CD4-positive, alpha-beta T cell (primary cell): Measurements from ENCODE around the gene FRYL. TPM values are rescaled to one million over a fixed set of nuclear protein-coding genes. Genes with fewer than 3 reads are reported as not detected.
"Not testable (repeated sequence)": the region's sequence is repeated elsewhere in the genome, so short reads cannot be mapped to it uniquely, and the experiment has no call there.

ENCODE experiments used
- ATAC-seq: fragments of 200-7000 bp; cut with Tn5 transposase; one replicate; pipeline ENCODE4 v1.10.0; 2022; ENCODE audit warnings: mild to moderate bottlenecking; ENCODE audit not compliant: poor library complexity
- CTCF ChIA-PET: fragments of 350-600 bp; sonication (Branson Sonifier 250); formaldehyde crosslinking; loops from one replicate; lab custom pipeline; 2021; ENCODE audit warnings: antibody characterized with exemption, inconsistent platforms; lab: Charles Lee
- POLR2A ChIA-PET: fragments of 350-600 bp; sonication (Branson Sonifier 250); formaldehyde crosslinking; loops from one replicate; lab custom pipeline; 2021; ENCODE audit warnings: antibody characterized with exemption, inconsistent platforms; lab: Charles Lee
- DNase-seq, 14 experiments: peaks; one replicate each; pipeline ENCODE4 v3.0.0-alpha.2; 2013 to 2020; ENCODE audit warnings: mixed read lengths in 2 of 14
- H3K27ac ChIP-seq, 2 donors: one replicate each; pipeline versions ENCODE4 v1.5.1 to v1.7.0; 2013; ENCODE audit warnings: low read length in 2 of 2, low read depth in 1 of 2, mild to moderate bottlenecking in 1 of 2
- H3K27me3 ChIP-seq, 2 experiments: 1 replicate in 1 of 2; 2 replicates in 1 of 2; pipeline versions ENCODE4 v1.6.1 to v1.7.0; 2013; ENCODE audit warnings: low read length in 2 of 2, control low read depth in 1 of 2, mild to moderate bottlenecking in 1 of 2, moderate library complexity in 1 of 2; ENCODE audit not compliant: insufficient read depth in 2 of 2, control insufficient read depth in 1 of 2
- H3K36me3 ChIP-seq: one replicate; pipeline ENCODE4 v1.6.1; 2013; ENCODE audit warnings: low read length, control low read depth; ENCODE audit not compliant: insufficient read depth
- H3K4me1 ChIP-seq: one replicate; pipeline ENCODE4 v1.6.1; 2013; ENCODE audit warnings: low read length, control low read depth; ENCODE audit not compliant: insufficient read depth
- H3K4me3 ChIP-seq: one replicate; pipeline ENCODE4 v1.5.1; 2013; ENCODE audit warnings: mild to moderate bottlenecking, low read length, moderate library complexity
- H3K9me3 ChIP-seq, 2 experiments: 1 replicate in 1 of 2; 2 replicates in 1 of 2; pipeline versions ENCODE4 v1.6.1 to v1.7.0; 2013; ENCODE audit warnings: low read length in 2 of 2, mild to moderate bottlenecking in 2 of 2, control low read depth in 1 of 2, moderate library complexity in 1 of 2; ENCODE audit not compliant: control insufficient read depth in 1 of 2, insufficient read depth in 1 of 2
- H3K27ac Mint-ChIP-seq: one replicate; pipeline ENCODE4 v1.8.0; 2020; ENCODE audit warnings: mixed read lengths
- H3K27me3 Mint-ChIP-seq: one replicate; pipeline ENCODE4 v1.8.0; 2021; ENCODE audit warnings: mixed read lengths
- H3K36me3 Mint-ChIP-seq: one replicate; pipeline ENCODE4 v1.8.0; 2021; ENCODE audit warnings: low read depth, mixed read lengths
- H3K4me1 Mint-ChIP-seq: one replicate; pipeline ENCODE4 v1.8.0; 2021; ENCODE audit warnings: low read depth, mixed read lengths
- H3K4me3 Mint-ChIP-seq: one replicate; pipeline ENCODE4 v1.8.0; 2020; ENCODE audit warnings: mild to moderate bottlenecking, mixed read lengths
- H3K9me3 Mint-ChIP-seq: one replicate; pipeline ENCODE4 v1.8.0; 2020; ENCODE audit warnings: mixed read lengths
- CTCF ChIP-seq: fragments of 200-600 bp; IDR thresholded peaks from one replicate; pipeline ENCODE4 v1.8.0; 2022; ENCODE audit warnings: antibody characterized with exemption, mild to moderate bottlenecking
- intact Hi-C, 2 experiments: fragments of 100-400 bp; cut with DNase I in 1 of 2; cut with micrococcal nuclease in 1 of 2; formaldehyde crosslinking; loops; one replicate each; pipeline versions ENCODE4 v1.15.1 to v1.9.0; 2023 to 2025; cut with DNase I, micrococcal nuclease
- total RNA-seq, 174 experiments: library from RNA in 2 of 174; stranded (reverse) in 2 of 174; gene quantifications; one replicate each; pipeline ENCODE4 v1.2.3 and lab custom pipeline; 2021 to 2026

FRYL gene
- total RNA-seq, 2 experiments from 2014 or later, result 86.1 to 87.7 TPM

GRCh38 chr4:48686369-48686768 lies 93.7 kb downstream of the FRYL start:
- CTCF ChIA-PET, result no interaction called here
- no peak overlapping the region for H3K4me3 ChIP-seq

DNA sequence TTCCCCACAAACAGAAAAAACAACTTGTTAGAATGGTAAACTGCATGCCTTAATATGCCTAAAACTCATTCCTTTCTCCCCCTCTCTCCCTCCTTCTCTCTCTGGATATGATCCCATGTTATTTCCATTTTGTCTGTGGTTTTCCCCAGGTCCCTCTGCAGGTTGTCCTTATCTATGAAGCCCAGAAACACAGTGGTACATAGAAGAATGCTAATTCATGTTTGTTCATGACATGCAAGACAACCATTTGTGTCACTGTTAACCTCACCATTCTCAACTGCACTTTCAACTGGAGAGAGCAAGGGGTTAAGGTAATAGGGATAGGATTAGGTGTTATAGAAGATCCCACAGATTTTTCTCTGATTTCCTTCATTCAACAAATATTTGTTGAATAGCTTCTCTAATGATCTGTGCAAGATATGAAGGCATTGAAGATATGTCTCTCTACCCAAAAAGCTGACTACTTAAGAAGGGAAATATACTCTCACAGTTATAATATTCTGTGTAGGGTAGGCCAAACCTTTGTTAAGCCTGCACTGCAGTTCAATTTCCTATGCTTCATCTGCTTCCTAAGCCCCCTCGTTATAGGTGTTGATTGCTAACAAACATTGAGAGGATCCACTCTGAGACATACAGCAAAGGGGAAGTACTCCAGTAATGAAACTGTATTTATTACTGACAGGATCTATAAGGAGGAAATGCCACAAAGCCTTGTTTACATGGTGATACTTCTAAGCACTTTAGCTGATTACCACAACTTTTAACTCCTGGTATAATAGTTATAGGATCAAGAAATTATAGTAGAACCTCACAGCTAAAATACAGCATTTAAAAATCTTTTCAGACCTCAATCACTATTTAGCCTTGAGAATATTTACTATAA lies 96.1 kb downstream of the FRYL start:
- intact Hi-C loops, result no loop called here
- Mint-ChIP-seq H3K27ac (peak overlapping the region; percentile 35), H3K4me1 (peaks cover 61% of the 10 kb centered on the region), H3K36me3 (peaks cover 27% of the 10 kb centered on the region), H3K27me3 (no peaks in the 10 kb centered on the region), H3K4me3 (no peak overlapping the region), H3K9me3 (no peaks in the 10 kb centered on the region)
- Histone ChIP-seq H3K9me3 (no peaks in the 10 kb centered on the region), H3K4me1 (no peaks in the 10 kb centered on the region), H3K27me3 (no peaks in the 10 kb centered on the region), H3K36me3 (peaks cover 4% of the 10 kb centered on the region), H3K27ac (peak overlapping the region in 1 of 2 donors; percentile 16), H3K4me3 (no peak overlapping the region)
- POLR2A ChIA-PET, result no interaction called here
- CTCF ChIA-PET, result interaction anchor here (1.5 kb wide), 1 partner anchor 105 kb away, joined by 6 read pairs; no protein-coding TSS in a partner anchor
- DNase-seq (no peak), ATAC-seq (no peak)
- TF ChIP-seq CTCF, result no peak

More at GRCh38 chr4:48686369-48686768, 93.7 kb downstream of the FRYL start:
- intact Hi-C loops, result no loop called here
- H3K9me3 Mint-ChIP-seq, result no peaks in the 10 kb centered on the region
- no peak for ATAC-seq
- POLR2A ChIA-PET, result no interaction called here
- H3K36me3 Mint-ChIP-seq, result peaks cover 27% of the 10 kb centered on the region
- DNase-seq, result no peak
- TF ChIP-seq CTCF, result no peak
- H3K4me3 Mint-ChIP-seq, result no peak overlapping the region
- H3K27ac Mint-ChIP-seq, result peak overlapping the region; percentile 16
- H3K9me3 ChIP-seq, result no peaks in the 10 kb centered on the region
- H3K27ac ChIP-seq, result no peak overlapping the region
- peaks cover 4% of the 10 kb centered on the region for H3K36me3 ChIP-seq
- peaks cover 71% of the 10 kb centered on the region for H3K4me1 Mint-ChIP-seq
- no peaks in the 10 kb centered on the region for H3K4me1 ChIP-seq
- no peaks in the 10 kb centered on the region for H3K27me3 Mint-ChIP-seq
- no peaks in the 10 kb centered on the region for H3K27me3 ChIP-seq

GRCh38 chr4:48682870-48683269 lies 97.2 kb downstream of the FRYL start:
- H3K27me3 Mint-ChIP-seq, H3K9me3 ChIP-seq, H3K27me3 ChIP-seq, H3K4me3 ChIP-seq, ATAC-seq, H3K36me3 ChIP-seq, H3K4me1 ChIP-seq, DNase-seq, POLR2A ChIA-PET, H3K4me3 Mint-ChIP-seq, H3K27ac ChIP-seq, H3K9me3 Mint-ChIP-seq: not testable (repeated sequence)
- CTCF ChIA-PET, result interaction anchor here (2.9 kb wide), 1 partner anchor 104 kb away, joined by 12 read pairs; no protein-coding TSS in a partner anchor
- Mint-ChIP-seq H3K36me3 (peaks cover 27% of the 10 kb centered on the region), H3K4me1 (peaks cover 56% of the 10 kb centered on the region), H3K27ac (peak overlapping the region; percentile 35)
- intact Hi-C loops, result loop anchor here in 1 of 2 experiments (1.0 kb wide), 1 partner anchor 104 kb away; no protein-coding TSS in a partner anchor
